ENCODE results near the gene TGFB1. TPM values are rescaled to one million over a fixed set of nuclear protein-coding genes. Genes with fewer than 3 reads are reported as not detected.

Gene TGFB1
- total and polyA plus RNA-seq, 9 of the 15 experiments (the other 6 are each of a cell fraction or from before 2014, with no cell fraction given), result 0.24 to 159 (median 17.2) TPM

DNA sequence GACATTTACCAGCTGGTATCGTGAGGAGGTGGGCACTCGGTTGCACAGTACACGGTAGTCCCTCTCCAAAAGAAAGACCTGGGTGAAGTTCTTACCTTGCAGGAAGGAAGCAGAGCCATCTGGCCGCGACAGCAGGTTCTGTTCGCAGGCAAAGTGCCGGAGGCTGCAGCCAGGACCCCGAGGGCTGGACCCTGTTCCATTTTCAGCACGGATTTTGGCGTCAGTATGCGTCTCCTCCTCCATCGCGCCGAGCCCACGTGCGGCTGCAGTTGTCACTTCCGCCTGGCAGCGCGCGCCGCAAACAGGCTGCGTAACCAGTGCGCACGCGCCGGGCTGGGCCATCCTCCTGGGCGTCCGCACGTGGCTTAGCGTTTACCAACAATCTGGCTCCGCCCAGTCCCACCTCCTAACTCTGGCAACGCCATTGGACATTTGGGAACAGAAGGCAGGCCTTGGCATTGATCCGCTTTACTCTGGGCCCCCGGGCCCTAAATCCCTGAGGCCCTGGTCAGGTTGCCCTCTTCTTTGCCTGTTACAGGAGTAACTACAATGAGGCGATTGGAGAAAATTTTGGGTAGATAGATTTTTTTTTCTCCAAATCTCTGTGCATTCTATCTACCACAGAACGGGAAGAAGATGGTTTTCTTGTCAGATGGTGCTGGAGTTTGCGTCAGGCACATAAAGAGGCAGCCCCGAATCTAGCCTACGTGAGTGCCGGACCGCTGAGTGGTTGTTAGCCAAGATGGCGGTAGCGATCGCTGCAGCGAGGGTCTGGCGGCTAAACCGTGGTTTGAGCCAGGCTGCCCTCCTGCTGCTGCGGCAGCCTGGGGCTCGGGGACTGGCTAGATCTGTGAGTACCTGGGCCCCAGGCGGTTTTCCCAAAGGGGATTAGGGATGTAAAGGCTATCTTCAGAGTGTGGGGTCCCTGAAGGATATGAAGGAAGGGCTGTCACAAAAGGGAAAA, 43.6 kb upstream of the TGFB1 start, which contains the start of the genes BCKDHA and EXOSC5 (continued):
- TF ChIP-seq PYGO2 (tag; IDR thresholded peaks at IDR 0.05) (no peak), ATF1 (CRISPR knock-in tag; IDR thresholded peaks at IDR 0.05) (no peak), ATF1 (tag; IDR thresholded peaks at IDR 0.05) (peak; percentile 89), TARDBP (IDR thresholded peaks at IDR 0.05) (no peak), ZBTB8A (IDR thresholded peaks at IDR 0.05; ENCODE audit: partially characterized antibody) (no peak), TEAD2 (tag; IDR thresholded peaks at IDR 0.05) (no peak), PHTF2 (CRISPR knock-in tag; IDR thresholded peaks at IDR 0.05) (no peak), GTF2F1 (IDR thresholded peaks at IDR 0.05; ENCODE audit: low read depth, low read length) (no peak), HNRNPUL1 (IDR thresholded peaks at IDR 0.05; ENCODE audit: low read length) (no peak), GTF2A2 (tag; IDR thresholded peaks at IDR 0.05) (no peak), SIRT6 (IDR thresholded peaks at IDR 0.05; ENCODE audit: low read depth, low read length) (no peak), ZNF232 (CRISPR knock-in tag; IDR thresholded peaks at IDR 0.05) (no peak)
- TF ChIP-seq, protein P1, sequence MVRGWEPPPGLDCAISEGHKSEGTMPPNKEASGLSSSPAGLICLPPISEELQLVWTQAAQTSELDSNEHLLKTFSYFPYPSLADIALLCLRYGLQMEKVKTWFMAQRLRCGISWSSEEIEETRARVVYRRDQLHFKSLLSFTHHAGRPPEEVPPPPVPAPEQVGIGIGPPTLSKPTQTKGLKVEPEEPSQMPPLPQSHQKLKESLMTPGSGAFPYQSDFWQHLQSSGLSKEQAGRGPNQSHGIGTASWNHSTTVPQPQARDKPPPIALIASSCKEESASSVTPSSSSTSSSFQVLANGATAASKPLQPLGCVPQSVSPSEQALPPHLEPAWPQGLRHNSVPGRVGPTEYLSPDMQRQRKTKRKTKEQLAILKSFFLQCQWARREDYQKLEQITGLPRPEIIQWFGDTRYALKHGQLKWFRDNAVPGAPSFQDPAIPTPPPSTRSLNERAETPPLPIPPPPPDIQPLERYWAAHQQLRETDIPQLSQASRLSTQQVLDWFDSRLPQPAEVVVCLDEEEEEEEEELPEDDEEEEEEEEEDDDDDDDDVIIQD (CRISPR knock-in tag; IDR thresholded peaks at IDR 0.05), result no peak
- TF ChIP-seq, protein P2, sequence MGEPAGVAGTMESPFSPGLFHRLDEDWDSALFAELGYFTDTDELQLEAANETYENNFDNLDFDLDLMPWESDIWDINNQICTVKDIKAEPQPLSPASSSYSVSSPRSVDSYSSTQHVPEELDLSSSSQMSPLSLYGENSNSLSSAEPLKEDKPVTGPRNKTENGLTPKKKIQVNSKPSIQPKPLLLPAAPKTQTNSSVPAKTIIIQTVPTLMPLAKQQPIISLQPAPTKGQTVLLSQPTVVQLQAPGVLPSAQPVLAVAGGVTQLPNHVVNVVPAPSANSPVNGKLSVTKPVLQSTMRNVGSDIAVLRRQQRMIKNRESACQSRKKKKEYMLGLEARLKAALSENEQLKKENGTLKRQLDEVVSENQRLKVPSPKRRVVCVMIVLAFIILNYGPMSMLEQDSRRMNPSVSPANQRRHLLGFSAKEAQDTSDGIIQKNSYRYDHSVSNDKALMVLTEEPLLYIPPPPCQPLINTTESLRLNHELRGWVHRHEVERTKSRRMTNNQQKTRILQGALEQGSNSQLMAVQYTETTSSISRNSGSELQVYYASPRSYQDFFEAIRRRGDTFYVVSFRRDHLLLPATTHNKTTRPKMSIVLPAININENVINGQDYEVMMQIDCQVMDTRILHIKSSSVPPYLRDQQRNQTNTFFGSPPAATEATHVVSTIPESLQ (CRISPR knock-in tag; IDR thresholded peaks at IDR 0.05), result no peak
- TF ChIP-seq, protein P3, sequence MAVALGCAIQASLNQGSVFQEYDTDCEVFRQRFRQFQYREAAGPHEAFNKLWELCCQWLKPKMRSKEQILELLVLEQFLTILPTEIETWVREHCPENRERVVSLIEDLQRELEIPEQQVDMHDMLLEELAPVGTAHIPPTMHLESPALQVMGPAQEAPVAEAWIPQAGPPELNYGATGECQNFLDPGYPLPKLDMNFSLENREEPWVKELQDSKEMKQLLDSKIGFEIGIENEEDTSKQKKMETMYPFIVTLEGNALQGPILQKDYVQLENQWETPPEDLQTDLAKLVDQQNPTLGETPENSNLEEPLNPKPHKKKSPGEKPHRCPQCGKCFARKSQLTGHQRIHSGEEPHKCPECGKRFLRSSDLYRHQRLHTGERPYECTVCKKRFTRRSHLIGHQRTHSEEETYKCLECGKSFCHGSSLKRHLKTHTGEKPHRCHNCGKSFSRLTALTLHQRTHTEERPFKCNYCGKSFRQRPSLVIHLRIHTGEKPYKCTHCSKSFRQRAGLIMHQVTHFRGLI (CRISPR knock-in tag; IDR thresholded peaks at IDR 0.05), result no peak
- TF ChIP-seq, protein P4, sequence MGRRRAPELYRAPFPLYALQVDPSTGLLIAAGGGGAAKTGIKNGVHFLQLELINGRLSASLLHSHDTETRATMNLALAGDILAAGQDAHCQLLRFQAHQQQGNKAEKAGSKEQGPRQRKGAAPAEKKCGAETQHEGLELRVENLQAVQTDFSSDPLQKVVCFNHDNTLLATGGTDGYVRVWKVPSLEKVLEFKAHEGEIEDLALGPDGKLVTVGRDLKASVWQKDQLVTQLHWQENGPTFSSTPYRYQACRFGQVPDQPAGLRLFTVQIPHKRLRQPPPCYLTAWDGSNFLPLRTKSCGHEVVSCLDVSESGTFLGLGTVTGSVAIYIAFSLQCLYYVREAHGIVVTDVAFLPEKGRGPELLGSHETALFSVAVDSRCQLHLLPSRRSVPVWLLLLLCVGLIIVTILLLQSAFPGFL (CRISPR knock-in tag; IDR thresholded peaks at IDR 0.05), result no peak
- TF ChIP-seq, protein P5, sequence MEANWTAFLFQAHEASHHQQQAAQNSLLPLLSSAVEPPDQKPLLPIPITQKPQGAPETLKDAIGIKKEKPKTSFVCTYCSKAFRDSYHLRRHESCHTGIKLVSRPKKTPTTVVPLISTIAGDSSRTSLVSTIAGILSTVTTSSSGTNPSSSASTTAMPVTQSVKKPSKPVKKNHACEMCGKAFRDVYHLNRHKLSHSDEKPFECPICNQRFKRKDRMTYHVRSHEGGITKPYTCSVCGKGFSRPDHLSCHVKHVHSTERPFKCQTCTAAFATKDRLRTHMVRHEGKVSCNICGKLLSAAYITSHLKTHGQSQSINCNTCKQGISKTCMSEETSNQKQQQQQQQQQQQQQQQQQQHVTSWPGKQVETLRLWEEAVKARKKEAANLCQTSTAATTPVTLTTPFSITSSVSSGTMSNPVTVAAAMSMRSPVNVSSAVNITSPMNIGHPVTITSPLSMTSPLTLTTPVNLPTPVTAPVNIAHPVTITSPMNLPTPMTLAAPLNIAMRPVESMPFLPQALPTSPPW (CRISPR knock-in tag; IDR thresholded peaks at IDR 0.05), result peak; percentile 50
